Stimulated activated naive CD4-positive, alpha-beta T cell treated with Interleukin-2 at 50 U/mL for 16 hours (primary cell): Measurements from ENCODE around the gene INPP5A.
"Not testable (repeated sequence)": the region's sequence is repeated elsewhere in the genome, so short reads cannot be mapped to it uniquely, and the experiment has no call there.

ENCODE experiments used
- DNase-seq: peaks from one replicate; lab custom pipeline; 2025; lab: John Stamatoyannopoulos, UW

INPP5A gene

DNA sequence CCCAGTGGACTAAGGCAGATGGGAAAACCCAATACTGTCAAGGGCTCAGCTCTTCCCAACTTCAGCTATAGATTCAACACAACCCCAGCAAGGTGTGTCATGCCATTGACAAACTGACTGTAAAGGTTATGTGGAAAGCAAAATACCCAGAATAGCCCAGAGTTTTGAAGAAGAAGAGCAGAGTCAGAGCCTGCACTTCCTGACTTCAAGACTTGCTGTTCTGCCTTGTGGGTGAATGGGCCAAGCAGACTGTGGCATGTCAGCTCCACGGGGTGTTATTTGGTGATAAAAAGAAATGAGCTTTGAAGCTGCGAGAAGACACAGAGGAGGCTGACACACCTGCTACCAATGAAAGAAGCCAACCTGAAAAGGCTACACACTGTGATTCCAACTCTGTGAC lies 158.6 kb downstream of the INPP5A start:
- DNase-seq = no peak

DNA sequence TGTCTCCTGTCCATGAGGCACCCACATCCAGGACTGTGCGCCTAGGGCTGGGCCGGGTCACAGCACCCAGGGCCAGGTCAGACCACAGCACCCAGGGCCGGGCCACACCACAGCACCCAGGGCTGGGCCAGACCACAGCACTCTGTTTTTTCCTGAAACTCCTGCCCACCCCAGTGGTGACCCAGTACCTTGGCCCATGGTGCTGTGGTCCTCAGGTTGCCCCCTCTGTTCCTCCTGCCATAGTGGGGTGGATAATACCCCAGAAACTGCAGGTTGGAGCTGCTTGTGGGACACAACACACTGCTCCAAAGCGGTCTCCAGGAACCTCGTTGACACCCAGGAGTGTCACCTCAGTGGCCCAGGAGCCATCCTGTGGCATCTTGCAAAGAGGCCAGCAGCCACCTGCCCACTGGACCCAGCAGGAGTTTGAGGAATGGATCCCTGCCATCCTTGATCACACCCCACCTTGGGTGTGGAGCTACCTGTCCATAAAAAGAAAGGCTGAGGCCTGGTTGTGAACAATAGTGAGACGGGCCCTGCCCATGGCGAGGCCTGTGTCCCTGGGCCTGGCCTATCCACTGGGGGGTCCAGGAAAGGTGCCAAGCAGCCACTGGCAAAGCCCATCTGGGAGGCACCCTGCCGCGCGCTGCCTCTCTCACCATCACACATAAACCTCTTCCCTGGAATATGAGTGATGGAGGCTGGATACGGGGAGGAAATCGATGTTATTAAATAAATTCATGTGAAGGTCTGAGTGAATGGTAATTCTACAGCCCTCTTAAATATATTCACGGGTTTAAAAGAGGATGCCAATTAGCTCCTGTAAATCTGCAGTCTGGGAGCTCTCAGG lies 159.4 kb downstream of the INPP5A start:
- no peak for DNase-seq

DNA sequence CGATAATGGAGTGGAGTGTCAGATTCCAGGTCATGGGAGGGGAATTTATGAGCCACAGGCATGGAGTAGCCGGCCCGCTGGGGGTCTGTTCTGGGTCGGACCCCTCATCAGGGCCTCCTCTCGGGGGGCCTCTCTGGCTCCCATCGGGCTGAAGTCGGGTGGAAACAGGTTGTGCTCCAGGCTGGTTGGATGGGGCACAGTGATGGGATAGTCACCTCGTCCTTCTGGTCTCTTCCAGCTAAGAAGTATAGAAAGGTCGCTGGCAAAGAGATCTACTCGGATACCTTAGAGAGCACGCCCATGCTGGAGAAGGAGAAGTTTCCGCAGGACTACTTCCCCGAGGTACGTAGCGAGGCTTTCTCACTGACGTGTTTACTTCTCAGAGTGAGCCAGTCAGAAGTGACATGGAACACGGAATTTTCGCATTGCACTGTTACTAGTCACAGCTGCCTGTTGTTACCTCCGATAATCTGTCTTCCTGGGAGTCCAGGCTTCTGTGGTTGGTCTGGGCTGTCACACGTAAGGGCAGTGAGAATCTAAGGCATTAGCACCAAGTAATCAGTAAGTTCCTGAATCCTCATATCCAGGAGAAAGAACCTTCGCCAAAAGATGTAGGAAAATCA lies 160.1 kb downstream of the INPP5A start:
- DNase-seq = no peak

DNA sequence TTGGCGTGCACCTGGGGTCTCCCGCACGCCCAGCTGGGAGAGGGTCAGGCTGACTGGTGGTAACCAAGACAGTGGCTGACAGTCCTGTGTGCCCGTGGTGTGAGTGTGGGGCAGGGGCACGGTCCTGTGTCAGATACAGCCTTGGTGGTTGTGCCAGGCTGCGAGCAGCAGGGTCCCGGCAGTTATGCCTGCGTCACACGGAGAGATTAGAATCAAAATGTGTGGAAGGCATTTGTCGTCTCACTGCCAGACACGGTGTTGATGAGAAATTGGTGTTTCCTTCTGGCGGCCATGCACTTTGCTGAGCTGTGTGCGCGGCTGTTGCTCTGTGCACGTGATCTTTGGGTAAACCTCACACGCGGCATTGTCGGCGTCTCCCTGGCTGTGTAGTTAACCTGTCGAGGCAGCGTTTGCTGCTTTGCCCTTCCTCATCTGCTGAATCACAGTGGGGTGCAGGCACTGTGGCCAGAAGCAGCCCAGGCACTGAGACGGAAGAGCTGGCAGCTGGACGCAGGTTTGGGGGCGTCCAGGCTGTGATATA lies 160.7 kb downstream of the INPP5A start:
- no peak for DNase-seq

DNA sequence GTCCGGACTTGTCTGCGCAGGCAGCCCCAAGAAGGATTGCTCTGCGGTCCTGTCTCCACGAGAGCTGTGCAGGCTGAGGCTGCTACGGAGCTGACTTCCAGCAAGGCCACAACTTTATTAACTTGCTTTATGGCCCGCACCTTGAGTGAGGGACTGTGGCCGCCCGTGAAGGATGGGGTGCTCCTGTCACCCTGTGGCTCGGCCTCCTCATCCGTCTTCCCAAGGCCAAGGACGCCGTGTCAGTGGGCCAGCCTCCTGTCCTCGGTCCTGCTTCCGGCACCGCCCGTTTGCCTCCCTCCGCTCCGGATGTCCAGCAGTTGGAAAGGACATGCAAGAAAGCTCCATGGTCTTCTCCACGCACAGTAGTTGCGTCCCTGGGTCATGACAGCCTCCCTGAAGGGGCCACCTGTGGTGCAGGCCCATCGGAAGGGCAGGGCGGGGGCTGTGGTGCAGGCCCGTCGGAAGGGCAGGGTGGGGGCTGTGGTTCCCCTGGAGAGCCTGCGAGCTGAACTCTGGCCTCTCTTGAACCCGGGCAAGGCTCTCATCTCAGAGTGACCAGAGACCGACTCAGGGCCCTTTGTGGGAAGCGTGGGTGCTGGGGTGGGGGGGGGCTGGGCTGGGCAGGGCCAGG lies 161.3 kb downstream of the INPP5A start:
- no peak for DNase-seq

DNA sequence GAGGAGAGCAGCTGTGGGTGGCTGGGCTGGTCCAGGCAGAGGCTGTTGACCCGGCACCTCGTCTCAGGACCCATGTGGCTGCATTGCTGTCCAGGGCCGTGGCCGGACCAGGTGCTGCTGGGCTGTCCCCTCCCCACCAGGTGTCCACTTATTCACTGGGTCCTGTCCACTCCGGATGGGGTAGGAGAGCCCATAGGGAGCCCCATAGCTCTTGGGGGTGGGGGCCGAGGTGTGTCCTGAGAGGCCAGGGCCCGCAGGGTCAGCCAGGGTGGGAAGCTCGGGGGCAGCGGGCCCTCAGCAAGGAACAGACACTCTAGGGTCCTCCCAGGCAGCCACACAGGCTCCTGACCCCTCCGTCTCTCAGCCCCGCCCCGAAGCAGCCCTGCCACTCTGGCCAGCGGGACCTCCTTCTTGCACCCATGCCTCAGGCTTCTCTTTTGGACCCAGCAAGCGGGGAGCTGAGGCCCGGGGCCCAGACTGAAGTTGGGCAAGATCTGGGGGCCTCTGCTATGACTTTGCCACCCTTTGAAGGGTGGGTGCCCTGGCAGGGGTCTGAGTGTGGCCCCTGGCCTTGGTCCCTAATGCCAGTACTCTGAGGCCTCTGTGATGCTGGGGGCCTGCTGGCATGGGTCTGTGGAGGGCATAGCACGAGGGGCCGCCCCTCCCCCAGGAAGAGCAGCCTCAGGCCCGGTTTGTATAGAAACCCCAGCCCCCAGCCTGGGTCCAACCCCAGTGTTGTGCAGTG lies 162.0 kb downstream of the INPP5A start:
- no peak for DNase-seq

DNA sequence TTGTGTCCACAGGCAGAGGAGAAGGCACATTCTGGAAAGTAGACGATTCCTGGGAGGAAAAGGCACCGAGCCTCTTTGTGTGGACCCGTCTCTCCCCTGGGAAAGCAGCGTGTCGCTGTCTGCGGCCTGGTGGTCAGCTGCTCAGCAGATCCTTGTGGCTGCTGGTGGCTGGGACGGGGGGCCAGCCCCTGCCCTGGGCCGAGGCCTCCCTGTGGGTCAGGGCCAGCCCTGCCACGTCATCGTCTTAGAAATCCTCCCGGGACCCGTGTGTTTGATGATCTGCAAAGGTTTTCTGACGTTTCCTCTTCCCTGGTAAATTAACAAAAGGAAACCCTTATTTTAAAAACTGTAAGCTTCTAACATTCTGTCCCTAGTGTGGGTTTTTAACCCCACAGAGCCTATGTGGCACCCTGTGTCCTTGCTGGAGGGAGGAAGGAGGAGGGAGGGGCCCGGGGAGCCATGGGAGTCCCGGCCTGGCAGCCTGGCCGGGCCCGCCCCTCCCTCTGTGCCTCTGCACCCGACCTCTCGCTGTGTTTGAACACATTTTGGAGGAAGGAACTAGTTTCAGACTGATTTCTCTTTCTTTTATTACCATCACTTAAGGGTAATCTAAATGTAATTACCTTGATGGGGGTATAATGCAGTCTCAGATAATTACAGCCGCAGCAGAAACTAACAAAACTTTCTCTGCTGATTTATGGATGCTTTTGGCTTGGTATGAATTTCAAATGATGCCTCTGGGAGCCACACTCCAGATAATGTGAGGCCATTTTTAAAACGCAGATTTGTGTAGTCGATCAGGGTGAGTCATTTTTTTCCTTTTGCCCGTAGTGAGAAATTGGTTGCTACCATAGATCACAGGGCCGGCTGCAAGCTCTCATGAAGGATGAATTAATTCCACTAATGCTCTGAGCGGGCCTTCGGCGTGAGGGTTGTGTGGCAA lies 162.8 kb downstream of the INPP5A start:
- DNase-seq = no peak

DNA sequence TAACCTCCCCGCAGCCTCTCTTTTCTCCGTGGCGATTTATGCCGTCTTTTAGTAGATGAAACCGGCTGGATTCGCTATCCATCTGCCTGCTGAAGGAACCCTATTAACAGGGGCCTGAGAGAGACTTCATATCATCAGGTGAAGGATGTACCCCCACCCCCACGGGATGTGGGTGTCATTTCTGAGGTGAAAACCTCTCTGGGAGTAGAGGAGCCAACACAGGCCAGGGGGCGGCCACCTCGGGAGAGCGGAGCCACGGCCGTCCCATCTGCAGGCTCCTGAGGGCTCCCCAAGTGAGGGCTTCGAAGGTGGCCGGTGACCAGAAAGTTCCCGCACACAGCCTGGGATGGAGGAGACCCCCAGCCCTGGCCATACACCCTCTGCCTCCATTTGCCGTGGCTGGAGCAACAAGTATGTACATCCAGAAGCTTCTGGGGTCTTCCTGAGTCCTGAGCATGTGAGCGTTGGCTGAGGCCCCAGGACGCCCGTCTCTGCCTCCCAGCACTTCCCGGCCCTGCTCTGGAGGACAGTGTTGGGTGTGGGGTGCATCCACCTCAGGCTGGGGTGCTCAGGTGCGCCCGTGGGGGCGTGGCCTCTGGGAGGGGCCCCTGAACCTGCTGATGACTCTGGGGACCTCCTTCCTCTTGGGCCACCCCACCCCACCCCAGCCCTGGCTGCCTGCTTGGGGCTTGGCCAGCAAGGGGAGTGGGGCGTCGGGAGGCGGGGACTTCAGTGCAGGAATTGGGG lies 163.7 kb downstream of the INPP5A start:
- no peak for DNase-seq

DNA sequence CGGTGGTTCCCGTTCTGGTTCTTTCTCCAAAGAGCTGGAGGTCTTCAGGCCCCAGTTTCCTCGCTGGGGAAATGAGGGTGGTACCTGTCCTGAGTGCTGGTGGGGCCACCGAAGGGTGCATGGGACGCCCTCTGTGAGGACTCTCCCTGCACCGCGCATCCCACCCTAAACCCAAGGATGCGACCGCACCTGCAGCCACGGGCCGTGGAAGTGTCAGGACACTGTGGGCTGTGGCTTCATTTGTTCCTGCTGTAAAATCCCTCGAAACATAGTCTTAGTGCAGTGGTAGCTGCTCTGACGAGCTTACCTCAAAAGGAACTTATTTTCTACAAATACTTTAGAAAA lies 164.2 kb downstream of the INPP5A start:
- DNase-seq = no peak

DNA sequence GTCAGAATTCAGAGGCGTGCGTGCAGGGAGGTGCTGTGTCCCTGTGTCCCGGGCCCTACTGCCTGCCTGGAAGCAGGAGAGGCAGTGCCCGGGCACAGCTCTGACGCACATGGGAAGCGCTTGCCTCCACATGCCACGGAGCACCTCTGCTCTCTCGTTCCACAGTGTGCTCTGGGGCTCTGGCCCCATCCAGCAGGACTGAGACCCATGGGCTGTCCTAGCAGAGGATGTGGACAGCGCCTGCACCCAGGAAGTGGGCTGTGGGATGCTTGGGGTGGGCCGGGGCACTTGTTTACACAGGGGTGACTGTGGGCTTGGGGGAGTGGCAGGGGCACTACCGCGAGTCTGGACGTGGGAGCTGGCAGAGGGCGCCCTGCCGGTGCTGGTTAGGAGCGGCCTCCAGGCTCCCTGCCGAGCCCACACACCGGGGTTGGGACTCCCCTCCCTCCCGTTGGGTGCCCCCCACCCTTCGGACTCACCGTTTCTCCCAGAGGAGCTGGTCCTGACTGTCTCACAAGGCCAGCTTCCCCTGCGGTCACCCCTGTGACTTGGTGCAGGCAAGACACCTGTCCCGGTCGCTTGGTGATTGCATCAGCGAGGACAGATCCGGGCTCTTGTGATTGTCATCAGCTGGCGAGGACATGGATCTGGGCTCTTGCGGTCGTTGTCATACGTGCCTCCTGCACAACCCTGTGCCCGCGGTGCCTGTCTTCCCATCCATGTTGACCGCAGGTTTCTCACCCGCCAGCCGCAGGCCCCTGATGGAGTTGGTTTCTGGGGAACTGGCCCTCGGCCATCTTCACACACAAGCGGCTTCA lies 165.2 kb downstream of the INPP5A start:
- DNase-seq = no peak

DNA sequence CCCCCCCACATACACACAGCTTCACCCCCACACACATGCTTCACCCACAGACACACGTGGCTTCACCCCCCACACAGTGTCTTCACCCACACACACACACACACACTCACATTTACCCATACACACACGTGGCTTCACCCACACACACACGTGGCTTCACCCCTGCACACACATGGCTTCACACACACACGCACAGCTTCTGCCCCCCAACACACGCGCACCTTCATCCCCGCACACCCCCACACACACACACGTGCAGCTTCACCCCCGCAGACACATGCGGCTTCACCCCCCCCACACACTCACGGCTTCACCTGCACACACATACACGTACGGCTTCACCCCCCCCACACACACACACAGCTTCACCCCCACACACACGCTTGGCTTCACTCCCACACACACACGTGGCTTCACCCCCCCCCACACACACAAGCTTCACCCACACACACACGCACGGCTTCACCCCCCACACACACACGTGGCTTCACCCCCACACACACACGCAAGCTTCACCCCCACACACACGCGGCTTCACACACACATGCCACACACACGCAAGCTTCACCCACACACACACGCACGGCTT lies 165.9 kb downstream of the INPP5A start:
- DNase-seq = no peak

DNA sequence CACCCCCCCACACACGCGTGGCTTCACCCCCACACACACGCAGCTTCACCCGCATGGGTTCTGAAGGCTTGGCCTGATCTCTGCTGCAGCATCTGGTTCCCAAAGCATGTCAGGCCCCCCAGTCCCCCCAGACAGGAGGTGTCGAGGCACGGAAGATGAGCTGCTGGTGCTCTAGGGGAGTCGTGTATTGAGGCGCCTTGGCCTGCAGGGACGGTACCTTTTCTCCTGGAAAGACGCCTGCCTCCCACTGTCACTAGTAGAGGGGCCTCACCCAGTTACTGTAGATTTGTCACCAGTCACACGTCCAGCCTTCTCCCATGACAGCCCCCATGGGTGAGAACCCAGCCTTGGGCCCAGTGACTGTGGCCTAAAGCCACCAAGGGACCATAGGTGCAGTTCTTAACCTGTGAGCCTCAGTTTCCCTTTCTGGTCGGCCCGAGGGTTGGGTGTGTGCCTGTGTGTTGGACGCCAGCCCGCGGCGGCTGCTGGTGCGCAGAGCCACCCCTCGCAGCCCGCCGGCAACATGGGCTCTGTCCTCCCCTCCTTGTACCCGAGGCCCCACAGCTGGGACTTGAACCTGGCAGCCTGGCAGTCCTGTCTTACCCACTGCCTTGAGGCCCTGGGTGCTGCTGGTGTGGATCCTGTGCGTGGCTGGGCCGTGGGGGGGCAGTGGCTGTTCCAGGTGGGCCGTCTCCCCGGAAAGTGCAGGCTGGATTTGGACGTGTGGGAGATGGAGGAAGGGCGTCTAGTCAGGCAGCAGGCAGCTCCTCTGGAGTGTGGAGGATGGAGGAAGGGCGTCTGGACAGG lies 166.6 kb downstream of the INPP5A start:
- DNase-seq = no peak

DNA sequence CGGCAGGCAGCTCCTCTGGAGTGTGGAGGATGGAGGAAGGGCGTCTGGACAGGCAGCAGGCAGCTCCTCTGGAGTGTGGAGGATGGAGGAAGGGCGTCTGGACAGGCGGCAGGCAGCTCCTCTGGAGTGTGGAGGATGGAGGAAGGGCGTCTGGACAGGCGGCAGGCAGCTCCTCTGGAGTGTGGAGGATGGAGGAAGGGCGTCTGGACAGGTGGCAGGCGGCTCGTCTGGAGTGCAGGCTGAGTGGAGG lies 167.2 kb downstream of the INPP5A start:
- not testable (repeated sequence) for DNase-seq

DNA sequence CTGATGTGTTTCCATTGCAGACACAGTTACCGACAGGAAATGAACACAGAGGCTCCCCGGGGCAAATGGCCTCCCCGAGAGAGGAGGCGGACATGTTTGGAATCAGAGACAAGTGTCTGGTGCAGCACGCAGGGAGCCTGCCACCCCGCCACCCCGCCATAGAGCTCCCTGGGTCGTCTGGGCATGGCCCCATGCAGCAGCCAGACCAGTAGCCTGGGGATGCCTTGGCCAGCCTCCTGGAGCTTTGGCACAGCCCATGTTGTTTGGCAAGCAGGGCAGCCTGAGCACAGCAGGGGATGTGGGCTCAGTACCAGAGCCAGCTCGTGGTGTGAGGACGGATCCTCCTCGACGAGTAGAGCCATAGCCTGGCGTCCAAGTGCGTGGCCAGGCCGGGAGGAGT lies 167.6 kb downstream of the INPP5A start:
- DNase-seq = no peak

DNA sequence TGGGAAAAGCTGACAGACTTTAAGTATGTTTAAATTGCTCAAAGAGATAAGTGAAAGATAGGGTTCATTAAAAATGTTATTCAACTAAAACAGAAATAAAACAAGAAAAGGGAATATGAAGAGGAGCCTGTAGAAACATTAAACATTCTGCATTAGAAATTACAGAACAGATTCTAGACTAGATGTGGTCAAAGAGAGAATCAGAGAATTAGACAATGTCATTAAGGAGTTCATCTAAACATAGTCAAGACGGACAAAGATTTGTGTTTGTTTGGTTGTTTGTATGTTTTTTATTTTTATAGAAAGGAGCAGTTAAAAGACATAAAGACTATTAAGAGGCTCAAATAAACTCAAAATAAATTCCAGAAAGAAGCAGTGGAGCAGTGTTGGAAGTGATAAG lies 168.4 kb downstream of the INPP5A start:
- no peak for DNase-seq

DNA sequence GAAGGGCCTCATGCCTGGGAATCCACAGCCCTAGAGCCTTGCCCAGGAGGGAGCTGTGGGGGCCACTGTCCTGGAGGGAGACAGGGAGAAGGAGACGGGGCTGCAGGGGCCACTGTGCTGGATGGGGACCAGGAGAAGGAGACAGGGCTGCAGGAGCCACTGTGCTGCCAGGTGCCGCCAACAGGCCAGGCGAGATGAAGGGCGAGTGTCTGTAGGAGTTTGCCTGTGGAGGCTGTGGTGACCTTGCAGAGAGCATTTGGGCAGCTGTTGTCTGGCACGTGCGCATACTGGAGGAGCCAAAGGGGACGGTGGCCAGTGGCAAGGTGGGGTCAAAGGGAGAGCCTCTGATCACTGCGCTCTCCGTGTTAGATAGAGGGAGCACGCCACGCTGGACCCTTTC lies 169.1 kb downstream of the INPP5A start:
- DNase-seq = no peak

DNA sequence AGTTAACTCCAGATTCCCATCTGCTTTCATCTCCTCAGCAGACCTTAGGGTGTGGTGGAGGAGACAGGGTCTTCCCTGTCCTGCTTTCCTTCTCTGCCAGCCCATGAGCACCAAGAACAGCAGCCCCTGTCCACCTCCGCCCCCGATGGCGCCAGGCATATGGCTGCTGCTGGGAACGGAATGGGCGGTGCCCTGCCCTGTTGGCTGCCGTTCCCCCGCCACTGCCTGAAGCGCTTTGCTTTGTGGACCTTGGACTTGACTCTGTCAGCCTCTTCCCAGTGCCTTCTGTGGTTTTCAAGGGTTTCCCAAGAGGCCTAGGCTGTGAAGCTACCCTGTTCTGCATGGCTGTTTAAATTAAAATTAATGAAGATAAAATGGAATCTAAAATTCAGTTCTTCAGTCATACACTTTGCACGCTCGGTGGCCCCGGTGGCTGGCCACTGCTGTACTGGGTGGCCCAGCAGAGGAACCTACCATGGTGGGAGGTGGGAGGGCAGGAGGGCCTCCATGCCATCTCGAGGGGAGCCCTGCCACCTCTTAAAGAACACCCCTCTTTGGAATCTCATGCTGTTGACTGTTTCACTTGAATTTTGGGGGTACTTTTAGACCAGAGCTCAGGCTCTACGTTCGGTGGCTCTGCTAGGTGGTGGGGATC lies 169.7 kb downstream of the INPP5A start:
- no peak for DNase-seq

DNA sequence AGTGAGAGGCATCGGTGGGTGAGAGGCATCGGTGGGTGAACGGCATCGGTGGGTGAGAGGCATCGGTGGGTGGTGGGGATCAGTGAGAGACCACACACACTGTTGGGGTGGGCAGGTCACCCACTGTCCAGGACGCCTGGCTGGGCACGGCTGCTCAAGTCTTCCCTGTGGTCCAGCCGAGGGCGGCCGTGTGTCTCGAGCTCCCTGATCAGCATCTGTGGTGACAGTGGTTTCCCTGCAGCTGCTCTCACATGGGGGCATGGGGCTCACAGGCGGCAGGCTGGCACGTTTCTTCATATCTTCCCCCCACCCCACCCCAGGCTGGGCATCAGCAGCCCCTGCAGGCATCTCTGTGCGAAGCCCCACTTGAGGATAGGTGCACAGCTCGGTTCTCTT lies 170.2 kb downstream of the INPP5A start:
- no peak for DNase-seq
